Fibroblast of lung (primary cell): ENCODE data around the gene ATP1A3. TPM values are rescaled to one million over a fixed set of nuclear protein-coding genes. Genes with fewer than 3 reads are reported as not detected.
"Not testable (repeated sequence)": the region's sequence is repeated elsewhere in the genome, so short reads cannot be mapped to it uniquely, and the experiment has no call there.

ENCODE experiments used
- DNase-seq, 2 donors: peaks; one replicate each; pipeline versions ENCODE4 v3.0.0 to v3.0.0-alpha.2; 2010; ENCODE audit warnings: low read depth in 2 of 2
- H2AFZ ChIP-seq: 2 replicates; pipeline ENCODE4 v1.5.1; 2012; ENCODE audit warnings: low read length, control low read depth, inconsistent platforms
- H3K27ac ChIP-seq: 2 replicates; pipeline ENCODE4 v1.5.1; 2011; ENCODE audit warnings: low read length, control low read depth; ENCODE audit not compliant: insufficient read depth
- H3K27me3 ChIP-seq: 2 replicates; pipeline ENCODE4 v1.5.1; 2011; ENCODE audit warnings: mild to moderate bottlenecking, low read length; ENCODE audit not compliant: control insufficient read depth, insufficient read depth
- H3K36me3 ChIP-seq: 2 replicates; pipeline ENCODE4 v1.5.1; 2011; ENCODE audit warnings: low read length; ENCODE audit not compliant: control insufficient read depth, insufficient read depth
- H3K4me1 ChIP-seq: 2 replicates; pipeline ENCODE4 v1.5.1; 2011; ENCODE audit warnings: low read length; ENCODE audit not compliant: control insufficient read depth, insufficient read depth; ENCODE audit errors: extremely low read depth
- H3K4me2 ChIP-seq: 2 replicates; pipeline ENCODE4 v1.5.1; 2011; ENCODE audit warnings: low read length, control low read depth; ENCODE audit not compliant: insufficient read depth; ENCODE audit errors: extremely low read depth
- H3K4me3 ChIP-seq, 4 experiments: fragments of 200-600 bp in 1 of 4; sonication (generic) in 1 of 4; replicated peaks in 1 of 4; 2 replicates each; pipeline ENCODE4 v1.5.1; 2011 to 2016; ENCODE audit warnings: low read length in 4 of 4, low read depth in 3 of 4, mild to moderate bottlenecking in 3 of 4, control low read depth in 2 of 4, inconsistent platforms in 1 of 4, mixed read lengths in 1 of 4; ENCODE audit not compliant: insufficient read depth in 1 of 4; ENCODE audit errors: control extremely low read depth in 1 of 4
- H3K79me2 ChIP-seq: 2 replicates; pipeline ENCODE4 v1.5.1; 2012; ENCODE audit warnings: mild to moderate bottlenecking, low read length, inconsistent platforms; ENCODE audit not compliant: control insufficient read depth, insufficient read depth
- H3K9ac ChIP-seq: 2 replicates; pipeline ENCODE4 v1.5.1; 2011; ENCODE audit warnings: mild to moderate bottlenecking, low read length, control low read depth; ENCODE audit not compliant: insufficient read depth
- H3K9me3 ChIP-seq: 2 replicates; pipeline ENCODE4 v1.5.1; 2012; ENCODE audit warnings: low read depth, low read length; ENCODE audit not compliant: control insufficient read depth, insufficient read depth
- H4K20me1 ChIP-seq: 2 replicates; pipeline ENCODE4 v1.5.1; 2011; ENCODE audit warnings: low read length; ENCODE audit not compliant: control insufficient read depth, insufficient read depth; ENCODE audit errors: extremely low read depth
- CTCF ChIP-seq, 2 donors: IDR thresholded peaks in 1 of 2; conservative IDR thresholded peaks in 1 of 2; 1 replicate in 1 of 2; 2 replicates in 1 of 2; pipeline ENCODE4 v1.5.1; 2011 to 2012; ENCODE audit warnings: low read length in 2 of 2, control low read depth in 1 of 2, inconsistent platforms in 1 of 2, low read depth in 1 of 2, mild to moderate bottlenecking in 1 of 2
- EZH2 ChIP-seq: IDR thresholded peaks from 2 replicates; pipeline ENCODE4 v1.5.1; 2012; ENCODE audit warnings: low read length, control low read depth, mild to moderate bottlenecking; ENCODE audit errors: missing control alignments
- polyA plus RNA-seq, 2 donors: library from polyadenylated mRNA; depleted of rRNA in 1 of 2; stranded (reverse) in 1 of 2; unstranded in 1 of 2; fragments of >200 nt; gene quantifications; 2 replicates each; pipeline ENCODE4 v1.2.1, GENCODE V29; 2011 to 2012; ENCODE audit warnings: missing spikeins in 1 of 2
- total RNA-seq: library from RNA; depleted of rRNA; stranded (reverse); fragments of >200 nt; gene quantifications from 2 replicates; pipeline ENCODE4 v1.2.1, GENCODE V29; 2014

ATP1A3 gene
- total and polyA plus RNA-seq, 2 donors (not counting 1 experiment from before 2014, with no cell fraction given), result 0.17 TPM; not detected in 1

GRCh38 chr19:41991925-41992569 lies 2.0 kb downstream of the ATP1A3 start:
- not testable (repeated sequence) for H3K9me3 ChIP-seq, H3K4me1 ChIP-seq, H3K9ac ChIP-seq, DNase-seq, H3K4me3 ChIP-seq, H3K79me2 ChIP-seq, H3K36me3 ChIP-seq, H3K4me2 ChIP-seq, H2AFZ ChIP-seq, H3K27ac ChIP-seq, H4K20me1 ChIP-seq
- H3K27me3 ChIP-seq, result peaks cover 16% of the 10 kb centered on the region

- Histone ChIP-seq H3K4me3 (no peak overlapping the region), H3K4me2 (no peak overlapping the region), H3K79me2 (no peaks in the 10 kb centered on the region), H3K4me1 (no peaks in the 10 kb centered on the region), H3K36me3 (no peaks in the 10 kb centered on the region), H4K20me1 (no peaks in the 10 kb centered on the region), H3K27me3 (peaks cover 13% of the 10 kb centered on the region), H3K9me3 (no peaks in the 10 kb centered on the region), H3K27ac (no peak overlapping the region), H3K9ac (no peak overlapping the region), H2AFZ (no peak overlapping the region)
- no peak for TF ChIP-seq EZH2
- TF ChIP-seq CTCF (conservative IDR thresholded peaks at IDR 0.05 in 1 of 2, IDR thresholded peaks at IDR 0.05 in 1 of 2; ENCODE audit: low read depth in 1 of 2, low read length in 2 of 2), result no peak
- DNase-seq, result no peak
These were observed 3.0 kb downstream of the ATP1A3 start for GRCh38 chr19:41991025-41991424.

- DNase-seq, result no peak
- Histone ChIP-seq H3K4me2 (no peak overlapping the region), H3K4me3 (no peak overlapping the region), H4K20me1 (no peaks in the 10 kb centered on the region), H3K4me1 (no peaks in the 10 kb centered on the region), H3K27me3 (peaks cover 13% of the 10 kb centered on the region), H3K36me3 (no peaks in the 10 kb centered on the region), H3K9ac (no peak overlapping the region), H2AFZ (no peak overlapping the region), H3K9me3 (no peaks in the 10 kb centered on the region), H3K79me2 (no peaks in the 10 kb centered on the region), H3K27ac (no peak overlapping the region)
- no peak for TF ChIP-seq CTCF (conservative IDR thresholded peaks at IDR 0.05 in 1 of 2, IDR thresholded peaks at IDR 0.05 in 1 of 2; ENCODE audit: low read depth in 1 of 2, low read length in 2 of 2)
- no peak for TF ChIP-seq EZH2
These were observed 3.4 kb downstream of the ATP1A3 start for GRCh38 chr19:41990615-41991014.
